Panc1 (cell line): ENCODE measurements around the gene PLD1.

Experiments
- CTCF ChIP-seq: fragments of 450-650 bp; IDR thresholded peaks from 2 replicates; pipeline ENCODE4 v1.5.1; 2017; ENCODE audit warnings: mild to moderate bottlenecking
- POLR2AphosphoS5 ChIP-seq: IDR thresholded peaks from 2 replicates; pipeline ENCODE4 v1.6.1; 2012; ENCODE audit warnings: mild to moderate bottlenecking, low read depth, low read length, moderate library complexity

GRCh38 chr3:171700157-171700556 lies 110.1 kb downstream of the PLD1 start:
- TF ChIP-seq POLR2AphosphoS5 (no peak), CTCF (no peak)
